ENCODE data around the gene FOXD2.

DNA sequence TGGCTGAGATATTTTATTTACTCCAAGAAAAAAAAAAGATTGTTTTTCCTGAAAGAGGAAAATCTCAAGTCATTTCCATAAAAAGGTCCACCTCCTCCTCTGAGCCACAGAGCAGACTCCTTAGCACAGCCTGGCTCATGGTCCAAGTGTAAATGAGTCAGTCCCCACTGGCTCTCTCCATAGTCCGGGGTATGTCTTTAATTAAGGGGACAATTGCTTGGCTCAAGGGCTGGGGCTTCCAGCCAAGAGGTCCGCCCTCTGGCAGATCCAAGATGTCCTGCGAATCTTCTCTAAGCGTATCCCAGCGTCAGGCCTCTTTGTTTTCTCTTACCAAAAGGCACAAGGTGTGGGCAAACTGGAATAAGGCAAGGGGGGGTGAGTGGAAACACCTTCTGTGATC lies 33.3 kb downstream of the FOXD2 start:
- TF ChIP-seq, protein P1, sequence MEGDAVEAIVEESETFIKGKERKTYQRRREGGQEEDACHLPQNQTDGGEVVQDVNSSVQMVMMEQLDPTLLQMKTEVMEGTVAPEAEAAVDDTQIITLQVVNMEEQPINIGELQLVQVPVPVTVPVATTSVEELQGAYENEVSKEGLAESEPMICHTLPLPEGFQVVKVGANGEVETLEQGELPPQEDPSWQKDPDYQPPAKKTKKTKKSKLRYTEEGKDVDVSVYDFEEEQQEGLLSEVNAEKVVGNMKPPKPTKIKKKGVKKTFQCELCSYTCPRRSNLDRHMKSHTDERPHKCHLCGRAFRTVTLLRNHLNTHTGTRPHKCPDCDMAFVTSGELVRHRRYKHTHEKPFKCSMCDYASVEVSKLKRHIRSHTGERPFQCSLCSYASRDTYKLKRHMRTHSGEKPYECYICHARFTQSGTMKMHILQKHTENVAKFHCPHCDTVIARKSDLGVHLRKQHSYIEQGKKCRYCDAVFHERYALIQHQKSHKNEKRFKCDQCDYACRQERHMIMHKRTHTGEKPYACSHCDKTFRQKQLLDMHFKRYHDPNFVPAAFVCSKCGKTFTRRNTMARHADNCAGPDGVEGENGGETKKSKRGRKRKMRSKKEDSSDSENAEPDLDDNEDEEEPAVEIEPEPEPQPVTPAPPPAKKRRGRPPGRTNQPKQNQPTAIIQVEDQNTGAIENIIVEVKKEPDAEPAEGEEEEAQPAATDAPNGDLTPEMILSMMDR (IDR thresholded peaks at IDR 0.05): no peak
- no peak for TF ChIP-seq ZFX (IDR thresholded peaks at IDR 0.05; ENCODE audit: borderline replicate concordance)
